CD14-positive monocyte (primary cell): Measurements from ENCODE around the gene ARHGEF19. TPM values are rescaled to one million over a fixed set of nuclear protein-coding genes. Genes with fewer than 3 reads are reported as not detected.

Experiments used
- DNase-seq, 3 donors: peaks; one replicate each; pipeline ENCODE4 v3.0.0-alpha.2; 2011 to 2022
- H2AFZ ChIP-seq: 2 replicates; pipeline ENCODE4 v1.6.0; 2012; ENCODE audit warnings: mild to moderate bottlenecking, low read depth, low read length, inconsistent platforms; ENCODE audit not compliant: insufficient read depth, poor library complexity, severe bottlenecking
- H3K27ac ChIP-seq, 2 donors: 1 replicate in 1 of 2; 2 replicates in 1 of 2; pipeline ENCODE4 v1.5.1; 2012 to 2013; ENCODE audit warnings: low read length in 2 of 2, control low read depth in 1 of 2, inconsistent platforms in 1 of 2, low read depth in 1 of 2, mild to moderate bottlenecking in 1 of 2
- H3K27me3 ChIP-seq, 2 donors: one replicate each; pipeline versions ENCODE4 v1.6.0 to v1.6.1; 2011 to 2013; ENCODE audit warnings: low read length in 2 of 2; ENCODE audit not compliant: control insufficient read depth in 2 of 2, insufficient read depth in 2 of 2
- H3K36me3 ChIP-seq, 2 donors: replicated peaks in 1 of 2; 1 replicate in 1 of 2; 2 replicates in 1 of 2; pipeline versions ENCODE4 v1.5.1 to v1.6.1; 2012 to 2013; ENCODE audit warnings: low read length in 2 of 2, control low read depth in 1 of 2, inconsistent platforms in 1 of 2, mild to moderate bottlenecking in 1 of 2; ENCODE audit not compliant: insufficient read depth in 2 of 2, control insufficient read depth in 1 of 2
- H3K4me1 ChIP-seq, 2 donors: 1 replicate in 1 of 2; 2 replicates in 1 of 2; pipeline versions ENCODE4 v1.5.1 to v1.6.1; 2012 to 2013; ENCODE audit warnings: low read length in 2 of 2, control low read depth in 1 of 2, inconsistent platforms in 1 of 2, mild to moderate bottlenecking in 1 of 2, moderate library complexity in 1 of 2; ENCODE audit not compliant: insufficient read depth in 2 of 2, control insufficient read depth in 1 of 2
- H3K4me2 ChIP-seq: replicated peaks from 2 replicates; pipeline ENCODE3; 2012; ENCODE audit warnings: low read length, moderate library complexity, mild to moderate bottlenecking; ENCODE audit not compliant: poor library complexity, severe bottlenecking; ENCODE audit errors: extremely low read depth
- H3K4me3 ChIP-seq, 3 experiments: fragments of 200-600 bp in 1 of 3; sonication (generic) in 1 of 3; replicated peaks in 1 of 3; 1 replicate in 2 of 3; 2 replicates in 1 of 3; pipeline ENCODE4 v1.5.1; 2011 to 2013; ENCODE audit warnings: low read length in 3 of 3, mild to moderate bottlenecking in 3 of 3, control low read depth in 2 of 3, low read depth in 2 of 3, inconsistent platforms in 1 of 3, moderate library complexity in 1 of 3
- H3K79me2 ChIP-seq: 2 replicates; pipeline ENCODE4 v1.6.0; 2012; ENCODE audit warnings: mild to moderate bottlenecking, control low read depth, inconsistent platforms, low read length, moderate library complexity; ENCODE audit not compliant: insufficient read depth
- H3K9ac ChIP-seq: 2 replicates; pipeline ENCODE4 v1.6.0; 2017; ENCODE audit warnings: low read length, mild to moderate bottlenecking; ENCODE audit not compliant: insufficient read depth, poor library complexity, severe bottlenecking
- H3K9me3 ChIP-seq, 2 donors: replicated peaks in 1 of 2; 1 replicate in 1 of 2; 2 replicates in 1 of 2; pipeline versions ENCODE4 v1.5.1 to v1.6.1; 2012 to 2013; ENCODE audit warnings: low read length in 2 of 2, control low read depth in 1 of 2; ENCODE audit not compliant: control insufficient read depth in 1 of 2, insufficient read depth in 1 of 2
- H4K20me1 ChIP-seq: 2 replicates; pipeline ENCODE4 v1.6.0; 2012; ENCODE audit warnings: mild to moderate bottlenecking, low read length, control low read depth, moderate library complexity; ENCODE audit not compliant: insufficient read depth
- H3K27ac Mint-ChIP-seq, 7 donors: one replicate each; pipeline ENCODE4 v1.8.0; 2020; ENCODE audit warnings: mild to moderate bottlenecking in 7 of 7, mixed read lengths in 7 of 7, moderate library complexity in 6 of 7, inconsistent platforms in 2 of 7
- H3K27me3 Mint-ChIP-seq, 3 donors: one replicate each; pipeline ENCODE4 v1.8.0; 2021 to 2022; ENCODE audit warnings: low read depth in 3 of 3, mild to moderate bottlenecking in 3 of 3, mixed read lengths in 3 of 3, moderate library complexity in 3 of 3, inconsistent platforms in 1 of 3
- H3K36me3 Mint-ChIP-seq, 2 donors: one replicate each; pipeline ENCODE4 v1.8.0; 2020; ENCODE audit warnings: mixed read lengths in 2 of 2, inconsistent platforms in 1 of 2, mild to moderate bottlenecking in 1 of 2
- H3K4me1 Mint-ChIP-seq: one replicate; pipeline ENCODE4 v1.8.0; 2020; ENCODE audit warnings: mild to moderate bottlenecking, mixed read lengths
- H3K4me3 Mint-ChIP-seq, 2 donors: one replicate each; pipeline ENCODE4 v1.8.0; 2020; ENCODE audit warnings: mild to moderate bottlenecking in 2 of 2, mixed read lengths in 2 of 2, moderate library complexity in 1 of 2
- H3K9me3 Mint-ChIP-seq, 7 donors: one replicate each; pipeline ENCODE4 v1.8.0; 2020 to 2022; ENCODE audit warnings: mixed read lengths in 7 of 7, mild to moderate bottlenecking in 6 of 7, moderate library complexity in 6 of 7, inconsistent platforms in 2 of 7
- CTCF ChIP-seq: fragments of 200-600 bp; IDR thresholded peaks from one replicate; pipeline ENCODE4 v1.8.0; 2022; ENCODE audit warnings: antibody characterized with exemption, mild to moderate bottlenecking
- WGBS: methylation state at CpG from one replicate; pipeline ENCODE4 v1.1.5; 2013; ENCODE audit warnings: missing lambda C conversion rate; ENCODE audit not compliant: insufficient coverage; 5-methylcytosine and 5-hydroxymethylcytosine counted together
- intact Hi-C, 2 donors: fragments of 100-400 bp; cut with micrococcal nuclease; formaldehyde crosslinking; loops; one replicate each; pipeline versions ENCODE4 v1.15.0 to v1.15.1; 2023
- polyA plus RNA-seq, 3 donors: library from polyadenylated mRNA; depleted of rRNA in 1 of 3; unstranded in 2 of 3; stranded (reverse) in 1 of 3; fragments of 300-500 nt in 2 of 3; fragments of >200 nt in 1 of 3; fragmentation: Illumina TruSeq in 2 of 3; gene quantifications; 1 replicate in 2 of 3; 2 replicates in 1 of 3; pipeline ENCODE4 v1.2.3, GENCODE V29; 2012 to 2021

Gene ARHGEF19
- polyA plus RNA-seq, 3 donors, result 2.2 to 7.9 (median 2.3) TPM

GRCh38 chr1:16239972-16240491, 27.6 kb upstream of the ARHGEF19 start:
- no peak overlapping the region for H3K27ac ChIP-seq
- H3K4me3 ChIP-seq, result no peak overlapping the region
- no peaks in the 10 kb centered on the region for H3K27me3 ChIP-seq
- no peak for TF ChIP-seq CTCF
- DNase-seq, result no peak
- no peak overlapping the region for H3K4me2 ChIP-seq
- WGBS, result 100% methylated on average over 1 of the region's 2 CpGs
- Mint-ChIP-seq H3K9me3 (no peaks in the 10 kb centered on the region), H3K36me3 (no peaks in the 10 kb centered on the region), H3K4me3 (no peak overlapping the region), H3K4me1 (peaks cover 20% of the 10 kb centered on the region), H3K27me3 (peaks cover 0 to 2% (median 0%) of the 10 kb centered on the region in 3 donors), H3K27ac (peak overlapping the region in 1 of 7 donors; percentile 41)
- H3K36me3 ChIP-seq, result no peaks in the 10 kb centered on the region
- no peaks in the 10 kb centered on the region for H3K79me2 ChIP-seq
- no peak overlapping the region for H3K9ac ChIP-seq
- H2AFZ ChIP-seq, result no peak overlapping the region
- intact Hi-C loops, result loop anchor here (5.0 to 10.0 kb wide), 3 partner anchors 125 to 158 kb away; partner anchors contain the start of gene SZRD1 (in 1 of the 2)
- H3K4me1 ChIP-seq, result peaks cover 17 to 19% of the 10 kb centered on the region in 2 donors
- peaks cover 9% of the 10 kb centered on the region for H4K20me1 ChIP-seq
- H3K9me3 ChIP-seq, result no peaks in the 10 kb centered on the region

GRCh38 chr1:16237343-16237830, 24.9 kb upstream of the ARHGEF19 start:
- H3K9me3 ChIP-seq, result no peaks in the 10 kb centered on the region
- Mint-ChIP-seq H3K27me3 (no peaks in the 10 kb centered on the region), H3K36me3 (no peaks in the 10 kb centered on the region), H3K4me3 (peak overlapping the region; percentile 82 to 90), H3K4me1 (peaks cover 18% of the 10 kb centered on the region), H3K27ac (peak overlapping the region in 5 of 7 donors; percentile 31 to 89 (median 70)), H3K9me3 (peaks cover 0 to 3% (median 0%) of the 10 kb centered on the region in 7 donors)
- H4K20me1 ChIP-seq, result no peaks in the 10 kb centered on the region
- peaks cover 16 to 17% of the 10 kb centered on the region in 2 donors for H3K4me1 ChIP-seq
- H3K9ac ChIP-seq, result peak overlapping the region; percentile 64
- H3K4me3 ChIP-seq, result peak overlapping the region; percentile 56 to 88 (median 66)
- H3K79me2 ChIP-seq, result no peaks in the 10 kb centered on the region
- peak overlapping the region; percentile 91 for H2AFZ ChIP-seq
- intact Hi-C loops, result no loop called here
- DNase-seq, result no peak
- H3K36me3 ChIP-seq, result no peaks in the 10 kb centered on the region
- no CpG with 5 or more reads among the region's 6 CpGs for WGBS
- no peaks in the 10 kb centered on the region for H3K27me3 ChIP-seq
- H3K4me2 ChIP-seq, result peak overlapping the region; percentile 97
- TF ChIP-seq CTCF, result no peak
- no peak overlapping the region for H3K27ac ChIP-seq
